Measurements from ENCODE around the gene HNMT. TPM values are rescaled to one million over a fixed set of nuclear protein-coding genes. Genes with fewer than 3 reads are reported as not detected.

The HNMT gene
- total RNA-seq, 1 donor from 2014 or later, result 1.4 TPM

DNA sequence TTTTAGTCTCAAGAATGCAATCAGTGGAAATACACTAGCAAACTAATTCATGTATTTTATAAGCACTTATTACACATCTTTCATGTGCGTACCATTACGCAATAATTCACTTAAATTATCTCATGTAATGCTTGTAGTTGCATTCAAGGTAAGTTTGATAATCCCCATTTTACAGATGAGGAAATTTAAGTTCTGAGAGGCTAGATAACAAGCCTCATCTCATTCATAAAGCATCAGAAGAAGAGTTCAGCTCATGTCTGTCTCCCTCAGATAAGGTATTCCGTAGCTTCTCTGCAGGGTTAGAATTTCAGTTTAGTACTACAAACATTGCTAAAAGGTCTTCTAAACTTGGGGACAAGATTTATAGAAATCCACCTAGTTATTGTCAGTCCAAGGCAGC is 47.8 kb downstream of the HNMT start:
- no peak for DNase-seq (ENCODE audit: low read depth in 2 of 2)

DNA sequence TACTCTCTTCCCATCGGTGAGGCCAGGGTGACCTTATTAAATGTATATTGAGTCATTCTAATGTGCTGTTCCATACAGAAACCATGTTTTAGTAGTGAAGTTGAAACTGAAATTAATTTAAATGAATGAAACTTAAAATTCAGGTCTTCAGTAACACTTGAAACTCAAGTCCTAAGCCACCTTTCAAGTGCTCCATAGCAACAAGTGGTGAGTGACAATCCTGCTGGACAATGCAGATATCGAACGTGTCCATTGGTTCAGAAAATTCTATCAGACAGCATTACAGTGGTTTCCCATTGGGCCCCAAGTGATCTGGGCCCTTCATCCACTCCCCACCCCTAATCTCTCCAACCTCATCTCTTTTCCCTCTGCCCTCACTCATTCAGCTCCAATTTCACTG is 48.7 kb downstream of the HNMT start:
- no peak for DNase-seq (ENCODE audit: low read depth in 2 of 2)

DNA sequence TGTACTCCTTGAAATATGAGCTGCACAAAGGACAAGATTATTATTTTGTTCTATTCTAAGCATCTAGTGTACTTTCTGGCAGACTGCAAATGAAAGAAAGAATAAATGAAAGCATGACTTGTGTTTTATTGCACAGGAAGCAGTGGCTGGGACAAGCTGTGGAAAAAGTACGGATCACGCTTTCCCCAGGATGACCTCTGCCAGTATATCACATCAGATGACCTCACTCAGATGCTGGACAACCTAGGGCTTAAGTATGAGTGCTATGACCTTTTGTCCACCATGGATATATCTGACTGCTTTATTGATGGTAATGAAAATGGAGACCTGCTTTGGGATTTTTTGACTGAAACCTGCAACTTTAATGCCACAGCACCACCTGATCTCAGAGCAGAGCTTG is 49.4 kb downstream of the HNMT start:
- peak in 1 of 2 donors; percentile 79 for DNase-seq (ENCODE audit: low read depth in 2 of 2)

DNA sequence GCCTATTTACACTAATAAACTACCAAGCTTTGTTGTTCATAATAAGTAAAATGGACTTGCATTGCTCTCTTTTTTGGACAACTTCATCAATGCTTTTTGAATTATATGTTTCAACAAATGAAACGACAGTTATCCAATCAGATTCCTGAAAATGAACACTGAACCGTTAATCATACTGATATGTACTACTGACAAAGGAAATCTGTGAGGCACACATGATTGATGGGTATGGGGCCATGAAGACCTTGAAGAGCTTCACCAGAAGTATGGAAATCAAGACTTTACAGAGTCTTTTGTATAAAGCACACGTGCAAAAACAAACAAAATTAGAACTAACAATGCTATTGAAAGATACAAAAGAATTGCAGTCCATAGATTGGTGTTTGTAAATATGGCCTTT is 51.2 kb downstream of the HNMT start:
- no peak for DNase-seq (ENCODE audit: low read depth in 2 of 2)

GRCh38 chr2:138016351-138017087 is 52.2 kb downstream of the HNMT start:
- DNase-seq (ENCODE audit: low read depth in 2 of 2), result no peak

DNA sequence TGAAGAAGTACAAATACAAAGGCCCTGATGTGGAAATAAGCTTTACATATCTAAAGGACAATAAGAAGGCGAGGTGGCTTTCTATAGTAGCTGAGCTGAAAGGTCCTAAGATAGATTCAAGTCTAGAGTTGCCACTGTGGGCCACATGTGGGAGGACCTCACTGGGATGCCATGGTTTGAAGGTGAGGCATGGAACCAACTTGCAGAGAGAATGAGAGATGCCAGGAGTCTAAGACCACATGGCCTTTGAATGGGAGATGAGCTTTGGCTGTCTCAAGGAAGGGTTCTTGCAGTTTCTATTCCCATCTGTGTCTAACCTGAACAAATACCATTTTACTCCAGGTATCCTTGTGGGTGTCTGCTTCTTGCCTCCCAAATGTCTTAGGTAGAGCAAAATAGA is 53.6 kb downstream of the HNMT start:
- DNase-seq (ENCODE audit: low read depth in 2 of 2), result no peak

GRCh38 chr2:138018866-138019688 is 54.8 kb downstream of the HNMT start:
- DNase-seq (ENCODE audit: low read depth in 2 of 2), result no peak

DNA sequence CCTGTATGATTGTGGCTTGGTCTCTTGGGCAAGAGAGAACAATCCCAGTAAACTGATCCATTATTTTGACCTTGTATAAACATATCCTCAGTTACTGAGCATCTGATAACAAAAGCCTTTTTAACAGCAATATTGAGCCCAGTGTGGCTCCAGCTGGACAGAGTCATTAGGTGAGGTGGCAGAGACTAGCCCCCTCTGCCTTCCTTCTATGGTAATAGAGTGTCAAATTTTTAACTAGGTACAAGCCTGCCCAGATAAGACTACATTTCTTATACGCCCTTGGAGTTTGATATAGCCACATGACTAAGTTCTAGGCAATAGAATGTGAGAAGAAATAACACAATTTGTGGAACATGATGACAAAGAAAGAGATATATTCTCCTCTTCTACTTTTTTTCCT is 56.2 kb downstream of the HNMT start:
- peak in 1 of 2 donors; percentile 7 for DNase-seq (ENCODE audit: low read depth in 2 of 2)

DNA sequence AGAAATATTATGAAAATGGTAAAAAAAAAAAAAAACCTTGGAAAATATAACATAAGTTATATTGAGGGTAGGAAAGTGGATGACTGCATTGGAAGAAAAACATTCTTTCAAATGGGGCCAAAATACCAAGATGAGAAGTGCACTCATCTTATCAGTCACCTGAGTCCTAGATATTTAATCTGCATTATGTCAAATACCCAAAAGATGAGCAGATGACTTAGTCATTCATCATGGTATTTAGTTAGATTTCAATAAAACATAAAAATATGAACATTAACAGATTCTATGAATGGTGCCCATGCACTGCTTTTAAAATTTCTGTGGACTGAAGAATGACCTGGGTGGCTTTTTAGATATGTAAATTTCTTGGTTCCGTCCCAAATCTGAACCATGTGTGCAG is 56.9 kb downstream of the HNMT start:
- no peak for DNase-seq (ENCODE audit: low read depth in 2 of 2)

GRCh38 chr2:138023298-138023697 is 59.0 kb downstream of the HNMT start:
- DNase-seq (ENCODE audit: low read depth in 2 of 2), result peak in 1 of 2 donors; percentile 72

GRCh38 chr2:138023976-138024375 is 59.7 kb downstream of the HNMT start:
- no peak for DNase-seq (ENCODE audit: low read depth in 2 of 2)

DNA sequence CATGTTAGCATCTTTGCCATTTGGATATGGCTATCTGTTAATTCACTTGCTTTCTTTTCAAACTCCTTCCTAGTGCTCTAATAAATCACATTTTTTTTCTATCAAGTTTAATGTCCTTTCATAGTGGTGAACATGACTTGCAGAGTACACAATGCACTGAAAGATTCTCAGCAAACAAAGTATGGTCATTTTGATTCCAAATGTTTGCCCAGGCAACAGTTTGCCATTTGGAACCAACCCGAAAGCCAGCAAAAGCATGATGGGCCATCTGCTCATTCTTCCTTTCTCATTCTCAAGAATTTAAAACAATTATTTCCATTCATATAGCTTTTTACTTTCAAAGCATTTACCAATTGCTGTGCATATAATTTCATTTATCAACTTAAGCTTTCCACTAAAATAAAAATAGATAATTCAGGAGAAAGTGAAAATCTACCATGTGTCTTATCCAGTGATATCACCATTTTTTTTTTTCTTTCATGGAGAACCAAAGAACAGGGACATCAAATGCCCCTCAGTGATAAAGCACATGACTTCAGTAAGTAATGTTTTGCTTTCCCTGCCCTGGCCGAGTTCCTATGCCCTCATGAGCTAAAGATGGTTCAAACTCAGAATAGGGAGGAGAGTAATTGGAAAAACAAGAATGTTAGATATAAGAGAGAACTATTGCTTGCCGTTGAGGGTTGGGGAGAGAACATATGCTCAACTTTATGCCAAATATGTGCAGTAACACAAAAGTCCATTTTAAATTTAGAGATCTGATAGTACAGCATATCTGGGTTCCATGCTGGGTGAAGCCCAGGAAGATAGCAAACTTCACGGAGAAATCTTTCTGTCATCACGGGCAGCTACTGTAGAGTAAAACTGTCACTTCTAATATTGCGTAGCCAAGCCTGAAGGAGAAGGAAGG is 62.1 kb downstream of the HNMT start:
- DNase-seq (ENCODE audit: low read depth in 2 of 2), result no peak

GRCh38 chr2:138028538-138028937 is 64.3 kb downstream of the HNMT start:
- no peak for DNase-seq (ENCODE audit: low read depth in 2 of 2)

DNA sequence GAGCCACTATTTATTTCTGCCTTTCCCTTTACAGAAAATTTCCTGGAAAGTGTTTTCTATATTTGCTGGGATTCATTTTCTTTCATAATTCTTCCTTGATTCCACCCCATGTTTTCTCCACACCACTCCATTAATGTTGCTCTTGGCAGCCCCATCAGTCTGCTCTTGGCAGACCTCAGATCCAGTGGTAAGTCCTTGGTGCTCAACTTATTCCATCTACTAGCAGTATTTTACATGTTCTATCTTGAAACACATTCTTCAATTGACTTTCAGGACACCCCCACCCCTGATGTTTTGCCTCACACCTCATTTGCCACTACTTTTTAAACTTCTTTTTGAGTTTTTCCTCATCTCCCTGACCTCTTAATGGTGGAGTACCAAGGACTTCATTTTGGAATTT is 65.0 kb downstream of the HNMT start:
- peak in 1 of 2 donors; percentile 7 for DNase-seq (ENCODE audit: low read depth in 2 of 2)

GRCh38 chr2:138030459-138030858 is 66.2 kb downstream of the HNMT start:
- peak in 1 of 2 donors; percentile 3 for DNase-seq (ENCODE audit: low read depth in 2 of 2)

GRCh38 chr2:138032334-138032733 is 68.1 kb downstream of the HNMT start:
- no peak for DNase-seq (ENCODE audit: low read depth in 2 of 2)

- DNase-seq (ENCODE audit: low read depth in 2 of 2), result no peak
These were observed 70.3 kb downstream of the HNMT start for GRCh38 chr2:138034536-138034935.

DNA sequence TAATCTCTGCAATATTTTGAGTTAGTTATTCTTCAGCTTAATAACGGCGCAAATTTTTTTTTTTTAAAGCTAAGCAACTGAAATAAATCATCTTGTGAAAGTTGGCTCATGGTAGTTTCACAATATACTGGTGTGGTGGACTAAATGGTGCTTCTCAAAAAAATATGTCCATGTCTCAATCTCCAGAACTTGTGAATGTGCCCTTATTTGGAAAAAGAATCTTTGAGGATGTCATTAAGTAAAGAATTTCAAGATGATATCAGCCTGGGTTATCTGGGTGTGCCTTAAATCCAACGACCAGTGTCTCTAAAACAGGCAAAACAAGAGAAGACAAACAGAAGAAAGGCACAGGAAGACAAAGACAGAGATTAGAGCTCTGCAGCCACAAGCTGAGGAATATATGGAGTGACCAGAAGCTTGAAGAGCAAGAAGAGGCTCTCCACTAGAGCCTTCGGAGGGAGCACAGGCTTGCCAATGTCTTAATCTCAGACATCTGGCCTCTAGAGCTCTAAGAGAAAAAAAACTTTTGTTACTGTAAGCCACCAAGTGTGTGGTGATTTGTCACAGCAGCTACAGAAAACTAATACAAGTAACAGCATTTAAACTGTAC is 71.4 kb downstream of the HNMT start:
- no peak for DNase-seq (ENCODE audit: low read depth in 2 of 2)

- no peak for DNase-seq (ENCODE audit: low read depth in 2 of 2)
These were observed 72.2 kb downstream of the HNMT start for GRCh38 chr2:138036522-138036921.

GRCh38 chr2:138037090-138037489 is 72.8 kb downstream of the HNMT start:
- no peak for DNase-seq (ENCODE audit: low read depth in 2 of 2)

DNA sequence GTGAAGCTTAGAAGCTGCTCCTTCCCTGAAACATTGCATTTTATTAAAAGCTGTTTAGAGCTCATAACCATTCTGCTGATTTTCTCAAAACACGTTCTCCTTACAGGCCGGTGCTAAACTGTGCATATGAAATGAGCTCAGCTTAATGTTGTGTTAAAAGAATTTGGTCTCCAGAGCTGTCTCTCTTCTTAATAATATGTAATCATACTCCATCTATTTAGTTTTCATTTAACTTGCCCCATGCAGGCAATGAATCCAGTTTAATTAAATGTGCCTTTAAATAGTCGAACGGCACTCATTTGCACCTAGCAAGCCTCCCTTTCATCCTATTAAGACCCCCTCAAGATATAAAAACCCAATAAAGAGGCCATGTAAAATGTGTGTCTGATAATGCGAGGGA is 76.3 kb downstream of the HNMT start:
- no peak for DNase-seq (ENCODE audit: low read depth in 2 of 2)
